Epithelial cell of esophagus (primary cell): ENCODE results near the gene ZCCHC17.
"Not testable (repeated sequence)": the region's sequence is repeated elsewhere in the genome, so short reads cannot be mapped to it uniquely, and the experiment has no call there.

ENCODE experiments used
- DNase-seq: peaks from one replicate; pipeline ENCODE4 v3.0.0; 2010; ENCODE audit warnings: low read depth
- H3K4me3 ChIP-seq: 2 replicates; pipeline ENCODE4 v1.5.1; 2011; ENCODE audit warnings: mild to moderate bottlenecking, low read length, control low read depth
- CTCF ChIP-seq: IDR thresholded peaks from 2 replicates; pipeline ENCODE4 v1.5.1; 2011; ENCODE audit warnings: low read depth, mild to moderate bottlenecking, low read length, control low read depth, inconsistent platforms; ENCODE audit not compliant: insufficient read depth; ENCODE audit errors: missing control alignments

Gene ZCCHC17

DNA sequence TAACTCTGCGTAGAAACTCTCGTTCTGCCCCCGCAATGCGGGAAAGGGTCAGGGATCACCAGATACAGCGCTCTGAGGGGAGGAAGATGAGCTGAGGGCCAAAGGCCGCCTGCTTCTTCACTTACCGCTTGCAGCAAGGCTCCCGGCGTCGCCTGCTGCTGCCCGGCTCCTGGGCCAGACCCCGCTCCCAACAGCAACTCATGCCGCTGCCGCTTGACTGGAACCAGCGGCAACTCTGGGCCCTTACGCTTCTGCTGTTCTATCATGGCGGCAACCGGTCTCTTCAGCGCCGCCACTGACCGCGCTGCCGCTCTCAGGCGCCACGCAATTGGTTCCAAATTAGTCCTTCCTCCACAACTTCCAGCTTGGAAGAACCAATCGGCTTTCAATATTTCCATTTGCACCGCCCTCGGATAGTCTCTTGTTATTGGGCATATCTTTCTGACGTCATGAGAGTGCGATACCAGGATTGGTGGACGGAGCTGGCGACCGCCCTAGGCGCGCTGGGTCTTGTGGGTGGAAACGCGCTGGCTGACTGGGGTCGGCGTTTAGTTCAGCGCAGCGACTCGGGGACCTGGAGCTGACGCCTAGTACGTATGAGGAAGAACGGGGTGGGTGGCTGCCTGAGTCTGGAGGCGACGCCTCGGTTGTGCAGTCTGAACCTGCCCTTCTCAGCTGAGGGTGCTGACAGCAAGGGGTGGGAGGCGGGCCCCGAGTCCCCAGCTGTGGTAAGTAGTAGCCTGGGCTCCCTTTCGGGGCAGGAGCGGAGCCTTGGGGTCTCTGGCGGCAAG is at the start of gene ZCCHC17, which contains the start of gene SNRNP40:
TSS of gene ZCCHC17 (plus strand) at position 547 of the 791 bp plus-strand sequence. CDS start 13,067 bp downstream, outside the sequence.
TSS of gene SNRNP40 (minus strand) at position 303 of the 791 bp plus-strand sequence. CDS start at position 266, 37 bp downstream.
- peak; percentile 28 for TF ChIP-seq CTCF
- DNase-seq: peak; percentile 99
- peak within 1 kb of the TSS; percentile 63 for H3K4me3 ChIP-seq

- no peak for DNase-seq
- TF ChIP-seq CTCF: no peak
- no peak overlapping the region for H3K4me3 ChIP-seq
These were observed 48.6 kb upstream of the ZCCHC17 start for GRCh38 chr1:31248276-31248675.

DNA sequence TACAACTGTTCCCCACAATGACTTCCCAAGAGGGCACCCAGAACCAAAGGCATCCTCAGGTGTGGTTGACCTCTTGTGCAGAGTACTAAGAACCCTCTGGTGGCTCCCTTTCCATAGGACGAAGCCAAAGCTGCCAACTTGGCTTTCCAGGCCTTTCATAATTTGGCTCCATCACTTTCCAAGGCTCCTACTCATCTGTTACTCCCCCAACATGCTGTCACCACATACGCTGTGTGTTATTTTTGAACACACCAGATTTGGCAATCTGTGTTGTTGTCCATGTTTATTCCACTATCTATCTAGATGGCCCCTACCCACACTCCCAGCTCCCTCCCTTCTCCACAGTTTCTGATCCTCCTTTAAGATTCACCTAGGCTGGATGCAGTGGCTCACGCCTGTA is 47.0 kb upstream of the ZCCHC17 start:
- TF ChIP-seq CTCF: no peak
- DNase-seq: no peak
- H3K4me3 ChIP-seq: no peak overlapping the region

- DNase-seq: no peak
- no peak overlapping the region for H3K4me3 ChIP-seq
- no peak for TF ChIP-seq CTCF
These were observed 39.6 kb upstream of the ZCCHC17 start for GRCh38 chr1:31257213-31257612.

DNA sequence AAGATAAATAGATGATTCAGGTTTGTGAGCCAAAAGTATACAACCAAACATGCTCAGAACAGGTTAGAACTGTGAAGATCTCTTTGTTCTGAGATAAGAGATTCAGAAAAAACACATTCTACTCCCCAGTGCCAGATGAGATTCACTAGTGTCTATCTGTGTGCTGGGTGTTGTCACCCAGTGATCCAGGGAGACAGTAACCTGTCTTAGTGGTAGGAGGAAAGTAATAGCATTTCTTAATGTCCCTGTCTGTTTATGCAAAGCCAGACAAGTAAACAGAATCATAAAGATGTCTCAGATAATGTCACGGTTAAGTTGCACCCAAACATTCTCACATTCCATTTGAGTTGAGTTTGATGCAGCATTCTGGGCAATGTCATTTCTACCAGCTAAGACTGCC is 38.3 kb upstream of the ZCCHC17 start:
- TF ChIP-seq CTCF: no peak
- H3K4me3 ChIP-seq: no peak overlapping the region

GRCh38 chr1:31259746-31260145 is 37.1 kb upstream of the ZCCHC17 start:
- no peak for DNase-seq
- no peak overlapping the region for H3K4me3 ChIP-seq
- TF ChIP-seq CTCF: no peak

More for the DNA sequence above, 38.3 kb upstream of the ZCCHC17 start:
- no peak for DNase-seq

DNA sequence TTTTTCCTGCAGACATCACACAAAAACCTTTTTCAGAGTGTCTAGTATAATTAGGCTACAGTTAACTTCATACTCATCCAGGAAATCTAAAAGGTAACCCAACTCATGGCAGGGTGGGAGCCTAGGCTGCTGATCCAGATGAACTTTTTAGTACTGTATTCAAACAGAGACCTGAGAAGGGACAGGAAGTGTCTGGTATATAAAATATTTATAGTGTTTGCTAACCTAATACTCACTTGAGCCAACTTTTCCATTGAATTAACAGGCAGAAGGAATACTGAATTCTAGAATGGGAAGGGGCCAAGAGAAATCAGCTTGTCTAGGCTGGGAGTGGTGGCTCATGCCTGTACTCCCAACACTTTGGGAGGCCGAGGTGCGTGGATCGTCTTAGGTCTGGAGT is 34.9 kb upstream of the ZCCHC17 start:
- H3K4me3 ChIP-seq: no peak overlapping the region
- DNase-seq: no peak
- no peak for TF ChIP-seq CTCF

DNA sequence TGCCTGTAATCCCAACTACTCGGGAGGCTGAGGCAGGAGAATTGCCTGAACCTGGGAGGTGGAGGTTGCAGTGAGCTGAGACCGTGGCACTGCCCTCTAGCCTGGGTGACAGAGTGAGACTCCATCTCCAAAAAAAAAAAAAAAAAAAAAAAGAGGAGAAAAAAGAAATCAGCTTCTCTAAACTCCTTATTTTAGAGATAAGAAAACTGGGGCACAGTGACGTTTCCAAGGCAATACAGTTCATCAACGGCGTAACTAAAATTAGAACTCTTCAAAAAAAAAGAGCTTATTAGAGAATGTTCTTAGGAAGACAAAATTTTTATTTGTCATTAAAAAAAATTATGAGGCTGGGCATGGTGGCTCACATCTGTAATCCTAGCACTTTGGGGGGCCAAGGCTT is 34.4 kb upstream of the ZCCHC17 start:
- not testable (repeated sequence) for DNase-seq, H3K4me3 ChIP-seq
